Breast epithelium (tissue), 4 donors: ENCODE results near the gene ZNF845. TPM values are rescaled to one million over a fixed set of nuclear protein-coding genes. Genes with fewer than 3 reads are reported as not detected.

Experiments
- DNase-seq, 2 donors: peaks; one replicate each; pipeline ENCODE4 v3.0.0-alpha.2; 2019; ENCODE audit warnings: low spot score in 2 of 2
- H3K27ac ChIP-seq, 2 donors: fragments of 200-600 bp; sonication (generic) in 1 of 2; one replicate each; pipeline ENCODE4 v1.5.1; 2016 to 2019; ENCODE audit warnings: mild to moderate bottlenecking in 1 of 2
- H3K27me3 ChIP-seq, 2 donors: fragments of 200-600 bp; sonication (generic) in 1 of 2; one replicate each; pipeline versions ENCODE4 v1.5.1 to v1.6.0; 2017 to 2019; ENCODE audit warnings: control low read depth in 1 of 2, mild to moderate bottlenecking in 1 of 2
- H3K36me3 ChIP-seq: fragments of 200-600 bp; one replicate; pipeline ENCODE4 v1.5.1; 2019
- H3K4me1 ChIP-seq, 2 donors: fragments of 200-600 bp; sonication (generic); one replicate each; pipeline ENCODE4 v1.5.1; 2016 to 2019; ENCODE audit warnings: control low read depth in 1 of 2
- H3K4me3 ChIP-seq, 3 donors: fragments of 200-600 bp; sonication (generic); 1 replicate in 2 of 3; 2 replicates in 1 of 3; pipeline ENCODE4 v1.5.1; 2016 to 2019; ENCODE audit warnings: mild to moderate bottlenecking in 3 of 3, moderate library complexity in 2 of 3
- H3K9me3 ChIP-seq, 2 donors: fragments of 200-600 bp; sonication (generic) in 1 of 2; one replicate each; pipeline ENCODE4 v1.5.1; 2016 to 2019; ENCODE audit warnings: control low read depth in 1 of 2
- CTCF ChIP-seq, 3 donors: fragments of 450-650 bp; IDR thresholded peaks; one replicate each; pipeline ENCODE4 v1.5.1; 2016 to 2017; ENCODE audit warnings: antibody characterized with exemption in 3 of 3, mild to moderate bottlenecking in 3 of 3, moderate library complexity in 3 of 3
- POLR2A ChIP-seq: fragments of 450-650 bp; IDR thresholded peaks from one replicate; pipeline ENCODE4 v1.6.1; 2016; ENCODE audit warnings: antibody characterized with exemption, mild to moderate bottlenecking, moderate library complexity
- POLR2AphosphoS5 ChIP-seq, 3 donors: sonication (generic); formaldehyde crosslinking; IDR thresholded peaks; one replicate each; pipeline ENCODE4 v1.6.1; 2017; ENCODE audit warnings: antibody characterized with exemption in 3 of 3
- intact Hi-C: fragments of 100-400 bp; cut with DNase I; formaldehyde crosslinking; loops from one replicate; pipeline ENCODE4 v1.15.1; 2023; ENCODE audit warnings: low total_unique reads
- total RNA-seq, 3 donors: library from RNA; depleted of rRNA; stranded (reverse); fragments of >200 nt; gene quantifications; one replicate each; pipeline ENCODE4 v1.1.0, GENCODE V29; 2016

ZNF845 gene
- total RNA-seq, 3 donors from 2014 or later: 6.6 to 12.4 (median 7.9) TPM

GRCh38 chr19:53365899-53366493 is 32.4 kb downstream of the ZNF845 start:
- H3K9me3 ChIP-seq: no peaks in the 10 kb centered on the region
- H3K4me3 ChIP-seq: peak overlapping the region; percentile 63 to 75 (median 75)
- TF ChIP-seq POLR2A: no peak
- TF ChIP-seq CTCF (IDR thresholded peaks at IDR 0.05): no peak
- no peak for TF ChIP-seq POLR2AphosphoS5 (IDR thresholded peaks at IDR 0.05)
- H3K36me3 ChIP-seq: no peaks in the 10 kb centered on the region
- intact Hi-C loops: no loop called here
- DNase-seq: no peak
- H3K27ac ChIP-seq: peak overlapping the region; percentile 69 to 72
- no peaks in the 10 kb centered on the region for H3K27me3 ChIP-seq
- H3K4me1 ChIP-seq: no peaks in the 10 kb centered on the region

GRCh38 chr19:53372196-53372595 is 38.6 kb downstream of the ZNF845 start:
- Histone ChIP-seq H3K36me3 (no peaks in the 10 kb centered on the region), H3K27me3 (no peaks in the 10 kb centered on the region), H3K27ac (no peak overlapping the region), H3K4me3 (no peak overlapping the region), H3K9me3 (no peaks in the 10 kb centered on the region), H3K4me1 (no peaks in the 10 kb centered on the region)
- DNase-seq: no peak
- intact Hi-C loops: no loop called here
- no peak for TF ChIP-seq POLR2A
- TF ChIP-seq POLR2AphosphoS5 (IDR thresholded peaks at IDR 0.05): no peak
- TF ChIP-seq CTCF (IDR thresholded peaks at IDR 0.05): no peak

GRCh38 chr19:53374288-53374687 is 40.7 kb downstream of the ZNF845 start:
- no peak overlapping the region for H3K27ac ChIP-seq
- peaks cover 0 to 4% of the 10 kb centered on the region in 2 donors for H3K9me3 ChIP-seq
- no peak overlapping the region for H3K4me3 ChIP-seq
- no peaks in the 10 kb centered on the region for H3K4me1 ChIP-seq
- H3K27me3 ChIP-seq: no peaks in the 10 kb centered on the region
- no peak for TF ChIP-seq CTCF (IDR thresholded peaks at IDR 0.05)
- TF ChIP-seq POLR2AphosphoS5 (IDR thresholded peaks at IDR 0.05): no peak
- no peak for TF ChIP-seq POLR2A
- H3K36me3 ChIP-seq: no peaks in the 10 kb centered on the region
- no peak for DNase-seq
- intact Hi-C loops: no loop called here

GRCh38 chr19:53374743-53375142 is 41.2 kb downstream of the ZNF845 start:
- no peak for TF ChIP-seq POLR2A
- no peak for TF ChIP-seq CTCF (IDR thresholded peaks at IDR 0.05)
- no peak for TF ChIP-seq POLR2AphosphoS5 (IDR thresholded peaks at IDR 0.05)
- Histone ChIP-seq H3K27ac (no peak overlapping the region), H3K9me3 (peaks cover 0 to 9% of the 10 kb centered on the region in 2 donors), H3K4me1 (no peaks in the 10 kb centered on the region), H3K4me3 (no peak overlapping the region), H3K36me3 (no peaks in the 10 kb centered on the region), H3K27me3 (no peaks in the 10 kb centered on the region)
- intact Hi-C loops: no loop called here
- no peak for DNase-seq

- H3K4me1 ChIP-seq: no peaks in the 10 kb centered on the region
- no peak overlapping the region for H3K4me3 ChIP-seq
- intact Hi-C loops: no loop called here
- H3K9me3 ChIP-seq: peaks cover 0 to 50% of the 10 kb centered on the region in 2 donors
- no peak for DNase-seq
- no peaks in the 10 kb centered on the region for H3K27me3 ChIP-seq
- H3K27ac ChIP-seq: no peak overlapping the region
- no peaks in the 10 kb centered on the region for H3K36me3 ChIP-seq
- TF ChIP-seq POLR2A (no peak), CTCF (IDR thresholded peaks at IDR 0.05) (no peak), POLR2AphosphoS5 (IDR thresholded peaks at IDR 0.05) (no peak)
These were observed 47.8 kb downstream of the ZNF845 start for GRCh38 chr19:53381376-53381775.
